Epidermal melanocyte (primary cell): Measurements from ENCODE around the gene HS1BP3.

ENCODE experiments used
- DNase-seq: peaks from one replicate; pipeline ENCODE4 v3.0.0; 2011; ENCODE audit warnings: low spot score; ENCODE audit not compliant: insufficient read length

HS1BP3 gene

GRCh38 chr2:20647211-20647610 is 3.7 kb downstream of the HS1BP3 start:
- no peak for DNase-seq

DNA sequence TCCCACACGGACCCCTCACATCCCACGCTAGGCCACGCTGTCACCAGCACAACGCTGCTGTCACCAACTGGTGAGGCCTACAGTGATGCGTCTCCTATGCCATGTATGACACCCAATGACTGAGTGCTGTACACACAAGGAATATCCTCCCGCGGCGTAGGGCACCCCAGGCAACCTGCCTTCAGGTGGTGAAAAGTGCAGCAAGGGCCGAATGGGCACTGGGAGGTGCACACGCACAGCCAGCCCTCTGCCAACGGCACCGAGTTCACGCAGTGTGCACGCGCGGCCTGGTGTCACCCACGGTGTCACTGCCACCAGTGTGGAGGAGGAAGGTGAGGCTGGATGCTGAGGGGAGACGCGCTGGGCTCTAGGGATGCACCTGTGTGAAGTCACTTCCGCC is 4.5 kb downstream of the HS1BP3 start:
- DNase-seq: no peak

DNA sequence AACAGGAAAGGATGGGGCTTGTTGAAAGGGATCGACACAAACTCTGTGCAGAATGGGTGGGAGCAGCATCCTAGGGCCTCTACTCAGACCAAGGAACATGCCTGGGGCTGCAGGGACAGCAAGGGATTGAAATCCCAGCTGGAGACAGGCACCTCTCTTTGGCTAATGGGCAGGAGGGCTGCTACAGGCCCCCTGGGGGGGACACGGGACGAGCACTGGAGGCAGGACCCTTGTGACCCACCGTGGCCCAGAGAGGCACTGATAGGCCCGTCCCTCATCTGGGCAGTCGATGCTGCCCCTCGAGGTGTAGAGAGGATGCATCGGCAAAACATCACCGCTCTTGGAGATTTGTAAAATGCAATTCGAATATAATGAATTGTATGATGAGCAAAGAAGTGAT is 5.1 kb downstream of the HS1BP3 start:
- DNase-seq: no peak

- DNase-seq: no peak
Observed at GRCh38 chr2:20645301-20645701, 5.6 kb downstream of the HS1BP3 start.

- no peak for DNase-seq
Observed at GRCh38 chr2:20643826-20644225, 7.1 kb downstream of the HS1BP3 start.

DNA sequence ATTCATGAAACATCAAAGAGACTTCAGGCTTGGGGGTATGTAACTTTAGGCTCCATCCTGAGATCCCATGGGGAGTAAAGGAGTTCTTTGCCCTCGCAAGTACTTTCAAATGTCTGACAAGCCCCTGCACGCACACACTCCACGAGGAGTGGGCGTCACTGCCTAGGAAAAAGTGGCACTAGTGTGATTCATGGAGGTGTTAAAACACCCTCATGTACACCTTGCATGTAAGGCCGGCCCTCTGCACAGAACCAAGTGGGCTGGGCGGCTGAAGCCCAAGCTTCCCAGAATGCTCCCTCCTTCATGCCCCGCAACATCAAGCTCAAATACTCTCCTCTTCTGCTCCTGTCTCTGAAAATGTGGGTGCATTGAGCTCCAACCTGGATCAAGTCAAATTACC is 7.8 kb downstream of the HS1BP3 start:
- no peak for DNase-seq

DNA sequence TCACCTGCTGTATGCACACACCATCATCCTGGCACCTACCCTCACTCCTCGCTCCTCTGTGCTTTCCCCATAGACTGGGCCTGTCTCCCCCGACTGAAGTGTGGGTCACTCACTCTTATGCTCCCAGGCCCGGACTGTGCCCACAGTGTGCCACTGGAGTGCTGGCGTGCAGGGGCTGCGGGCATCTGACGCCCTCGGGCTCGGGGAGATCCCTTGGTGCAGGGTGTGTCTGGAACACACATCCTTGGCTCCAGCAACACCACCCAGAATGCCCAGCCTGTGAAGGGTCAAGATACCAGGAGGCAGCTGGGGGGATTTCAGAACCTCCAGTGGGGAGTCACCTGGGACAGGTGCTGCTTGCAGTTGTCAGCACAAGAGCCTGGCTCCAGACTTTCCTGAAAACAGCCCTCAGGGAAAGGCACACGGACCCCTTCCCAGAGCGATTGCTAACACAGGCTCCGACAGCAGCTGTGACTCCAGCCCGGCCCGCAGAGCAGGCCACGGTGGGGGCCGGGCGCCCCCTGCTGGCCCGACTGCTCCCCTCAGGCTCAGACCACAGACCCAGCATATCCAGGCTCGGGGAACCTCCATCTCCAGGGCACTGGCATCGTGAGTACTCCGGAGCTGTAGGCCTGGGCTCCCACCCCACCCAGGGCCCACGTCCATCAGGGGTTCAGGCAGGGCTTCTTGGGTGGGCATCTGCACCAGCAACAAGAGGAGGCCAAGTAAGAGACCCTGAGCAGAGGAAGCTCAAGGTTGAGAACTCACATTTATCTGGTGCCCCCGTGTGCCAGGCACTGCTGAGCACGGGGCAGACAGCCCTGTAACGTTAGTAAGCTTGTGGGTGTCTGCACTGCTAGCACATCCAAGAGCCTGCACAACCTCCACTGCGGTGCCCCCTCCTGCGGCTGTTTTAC is 8.6 kb downstream of the HS1BP3 start:
- peak; percentile 92 for DNase-seq

- no peak for DNase-seq
Observed at GRCh38 chr2:20641123-20641985, 9.5 kb downstream of the HS1BP3 start.

DNA sequence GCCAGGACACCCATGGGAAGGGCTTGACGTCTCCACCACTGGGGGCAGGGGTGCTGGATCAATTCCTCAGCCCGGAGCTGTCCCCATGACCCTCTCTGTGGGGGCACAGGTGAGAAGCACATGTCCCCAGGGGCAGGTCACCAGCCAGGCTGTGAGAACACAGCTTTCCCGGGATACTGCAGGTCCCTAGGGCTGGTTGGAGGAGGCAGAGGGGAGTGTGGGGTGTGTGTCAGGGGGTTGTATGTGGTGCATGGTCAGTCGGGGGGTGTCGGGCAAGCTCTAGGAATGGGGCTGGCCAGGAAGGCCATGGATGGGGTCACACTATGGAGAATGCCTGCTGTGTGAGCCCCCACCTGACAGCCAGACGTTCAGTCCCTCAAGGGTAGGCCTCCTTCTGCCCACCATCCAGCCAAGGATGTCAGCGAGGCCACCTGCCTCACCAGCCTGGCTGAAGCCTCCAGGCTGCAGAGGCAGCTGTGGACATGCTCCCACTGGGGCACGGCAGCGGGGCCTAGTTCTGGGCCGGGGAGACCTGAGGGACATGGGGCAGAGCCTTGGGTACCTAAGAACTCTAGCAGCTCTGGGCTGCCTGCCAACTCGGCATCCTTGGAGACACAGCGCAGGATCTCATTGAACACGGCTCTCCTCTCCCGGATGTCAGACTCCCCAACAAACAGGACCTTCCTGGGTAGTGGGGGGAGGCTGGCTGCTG is 10.3 kb downstream of the HS1BP3 start:
- DNase-seq: no peak

- no peak for DNase-seq
Observed at GRCh38 chr2:20638646-20639430, 12.1 kb downstream of the HS1BP3 start.

- DNase-seq: no peak
Observed at GRCh38 chr2:20638014-20638413, 12.9 kb downstream of the HS1BP3 start.

- no peak for DNase-seq
Observed at GRCh38 chr2:20637147-20637546, 13.8 kb downstream of the HS1BP3 start.

DNA sequence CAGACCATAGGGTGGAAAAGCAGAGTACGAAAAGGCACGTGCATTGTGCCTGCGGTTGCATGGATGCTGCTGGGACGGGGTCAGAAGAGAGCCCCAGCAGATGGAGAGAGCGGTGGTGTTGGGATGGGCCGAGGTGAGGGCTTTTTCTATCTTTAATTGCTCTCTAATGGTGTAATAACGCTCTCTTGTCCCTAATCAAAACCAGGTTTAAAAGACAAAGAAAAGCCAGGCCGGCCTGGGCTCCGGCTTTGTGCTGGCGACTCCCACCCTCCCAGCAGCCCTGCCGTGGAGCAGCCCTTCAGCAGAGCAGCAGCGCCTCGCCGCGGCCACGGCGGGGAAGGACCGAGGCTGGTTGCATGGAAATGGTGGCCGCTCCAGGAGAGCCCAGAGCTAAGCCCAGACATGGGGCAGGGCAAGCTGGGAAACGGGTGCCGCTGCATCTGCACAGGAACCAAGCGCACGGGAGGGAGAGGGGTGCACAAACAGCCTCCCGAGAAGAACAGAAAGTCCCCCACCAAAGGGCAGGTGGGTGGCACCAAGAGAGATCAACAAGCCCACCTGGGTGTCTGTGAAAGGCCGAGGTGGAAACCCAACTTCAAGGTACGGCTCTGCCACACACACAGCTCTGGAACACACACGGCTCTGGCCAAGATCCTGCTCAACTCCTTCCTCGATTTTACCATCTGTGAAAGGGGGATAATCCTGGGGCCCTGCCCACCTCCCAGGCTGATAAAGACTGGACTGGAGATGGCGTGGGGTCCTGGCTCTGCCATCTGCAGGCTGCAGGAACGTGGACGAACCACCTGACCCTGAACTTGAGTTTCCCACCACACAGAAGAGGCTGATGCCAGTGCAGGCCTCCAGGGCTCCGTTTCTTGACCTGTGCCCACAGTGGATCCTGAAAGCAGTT is 15.0 kb downstream of the HS1BP3 start:
- peak; percentile 87 for DNase-seq

DNA sequence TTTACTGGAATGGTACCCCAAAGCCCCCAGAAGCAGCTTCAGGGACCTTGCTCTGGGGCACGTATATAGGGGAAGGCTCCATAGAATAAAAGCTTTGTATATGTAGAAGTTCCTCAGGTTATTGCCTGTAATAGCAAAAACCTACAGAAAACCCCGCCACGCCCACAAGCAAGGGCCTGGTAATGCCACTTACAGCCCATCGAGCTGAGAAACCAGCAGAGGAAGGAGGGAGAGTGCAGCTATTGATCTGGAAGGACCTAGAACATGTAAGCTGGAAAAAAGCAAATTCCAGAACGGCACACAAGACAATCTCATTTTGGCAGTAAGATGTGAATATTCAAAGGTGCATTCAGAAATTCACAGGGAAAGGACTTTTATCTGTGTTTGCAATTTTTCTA is 15.8 kb downstream of the HS1BP3 start:
- no peak for DNase-seq

GRCh38 chr2:20634507-20635112 is 16.3 kb downstream of the HS1BP3 start:
- DNase-seq: peak; percentile 36

DNA sequence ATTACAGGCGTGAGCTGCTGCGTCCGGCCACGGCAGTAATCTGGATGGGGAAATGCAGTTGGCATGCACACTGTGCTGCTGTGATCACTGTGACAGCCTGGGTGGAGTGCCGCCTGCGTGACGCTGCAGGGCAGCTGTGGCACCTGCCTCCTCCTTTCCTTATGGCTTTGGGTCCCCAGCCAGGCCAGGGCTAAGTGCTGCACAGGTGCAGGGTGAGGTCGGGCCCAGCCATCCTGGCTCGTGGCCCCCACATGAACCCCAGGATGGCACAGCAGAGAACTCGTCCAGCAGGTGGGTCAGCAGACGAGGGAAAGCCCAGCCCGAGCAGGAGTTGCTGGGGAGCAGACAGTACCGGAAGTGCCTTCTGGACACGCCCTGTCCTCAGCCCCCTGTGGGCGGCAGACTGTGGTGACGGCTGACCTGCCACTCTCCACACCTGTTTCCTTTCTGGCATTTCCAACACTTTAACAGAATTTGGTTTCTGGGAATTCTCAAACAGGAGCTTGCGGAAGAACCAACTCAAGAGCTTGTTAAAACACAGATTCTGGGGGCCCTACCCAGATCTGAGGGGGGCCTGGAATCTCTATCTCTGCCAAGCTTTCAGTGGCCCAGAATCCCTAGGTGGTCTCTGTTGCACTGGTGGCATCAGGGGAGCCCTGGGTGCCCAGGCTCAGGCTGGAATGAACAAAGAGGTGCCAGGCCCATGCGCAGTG is 16.9 kb downstream of the HS1BP3 start:
- no peak for DNase-seq

DNA sequence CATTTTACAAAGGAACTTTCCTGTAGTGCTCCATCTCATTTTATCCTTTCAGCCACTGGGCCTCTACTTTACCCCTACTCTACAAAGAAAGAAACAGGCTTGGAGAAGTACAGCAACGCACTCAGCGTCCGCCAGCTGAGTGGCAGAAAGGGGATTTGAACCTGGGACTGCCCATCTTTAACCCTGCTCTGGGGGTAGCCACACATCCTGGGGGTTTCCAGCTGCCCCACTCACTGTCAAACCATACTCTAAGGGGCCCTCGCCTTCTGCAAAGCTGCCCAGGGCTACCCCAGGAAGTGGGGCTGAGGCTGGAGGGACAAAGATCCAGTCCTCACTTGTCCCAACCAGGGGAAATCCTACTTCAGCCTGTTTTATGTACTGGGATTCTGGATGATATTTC is 17.9 kb downstream of the HS1BP3 start:
- DNase-seq: no peak

GRCh38 chr2:20632446-20632990 is 18.4 kb downstream of the HS1BP3 start:
- DNase-seq: no peak
